Upper lobe of right lung (tissue), 1 donor: Measurements from ENCODE around the gene LPCAT3. TPM values are rescaled to one million over a fixed set of nuclear protein-coding genes. Genes with fewer than 3 reads are reported as not detected.
A peak's percentile ranks its signal among the peaks of the same experiment; 100 is the strongest.

Experiments used
- ATAC-seq: fragments of 200-7000 bp; cut with Tn5 transposase; one replicate; pipeline ENCODE4 v1.9.1; 2020; ENCODE audit warnings: mild to moderate bottlenecking, moderate library complexity
- DNase-seq: peaks from one replicate; pipeline ENCODE4 v3.0.0-alpha.2; 2020
- H3K27ac ChIP-seq: fragments of 200-600 bp; one replicate; pipeline ENCODE4 v1.8.0; 2022
- H3K27me3 ChIP-seq: fragments of 200-600 bp; one replicate; pipeline ENCODE4 v1.8.0; 2022; ENCODE audit warnings: mild to moderate bottlenecking
- H3K36me3 ChIP-seq: fragments of 200-600 bp; one replicate; pipeline ENCODE4 v1.8.0; 2022
- H3K4me1 ChIP-seq: fragments of 200-600 bp; one replicate; pipeline ENCODE4 v1.8.0; 2022
- H3K4me3 ChIP-seq: fragments of 200-600 bp; one replicate; pipeline ENCODE4 v1.8.0; 2022; ENCODE audit warnings: mild to moderate bottlenecking
- H3K9me3 ChIP-seq: fragments of 200-600 bp; one replicate; pipeline ENCODE4 v1.8.0; 2022
- CTCF ChIP-seq: fragments of 200-600 bp; IDR thresholded peaks from one replicate; pipeline ENCODE4 v1.8.0; 2022; ENCODE audit warnings: antibody characterized with exemption
- intact Hi-C: fragments of 100-400 bp; cut with DNase I; formaldehyde crosslinking; loops from one replicate; pipeline ENCODE4 v1.11.0; 2022
- total RNA-seq: library from RNA; stranded (reverse); fragmentation: NEBNext Ultra II Directional; extraction: Animal tissue kit (Norgen Biotek cat#: 25700); gene quantifications from one replicate; pipeline ENCODE4 v1.2.1, GENCODE V29; 2021
- donor health status: DM: no; HTN: yes; CAD: no; lungs with severe emphysema.

LPCAT3 gene
- total RNA-seq, 1 donor from 2014 or later, result 70.5 TPM

- no peak overlapping the region for H3K4me3 ChIP-seq
- intact Hi-C loops, result no loop called here
- H3K36me3 ChIP-seq, result peaks cover 82% of the 10 kb centered on the region
These were observed 38.8 kb downstream of the LPCAT3 start for GRCh38 chr12:6979453-6979852.

GRCh38 chr12:6979021-6979420 lies 39.3 kb downstream of the LPCAT3 start:
- no peak for TF ChIP-seq CTCF
- peak; percentile 49 for ATAC-seq

More at GRCh38 chr12:6979453-6979852, 38.8 kb downstream of the LPCAT3 start:
- no peaks in the 10 kb centered on the region for H3K9me3 ChIP-seq
- H3K4me1 ChIP-seq, result peaks cover 12% of the 10 kb centered on the region
- no peaks in the 10 kb centered on the region for H3K27me3 ChIP-seq
- no peak for TF ChIP-seq CTCF
- DNase-seq (no peak), ATAC-seq (no peak)
- peak overlapping the region; percentile 55 for H3K27ac ChIP-seq

GRCh38 chr12:6978611-6979011 lies 39.7 kb downstream of the LPCAT3 start:
- Histone ChIP-seq H3K27me3 (no peaks in the 10 kb centered on the region), H3K9me3 (no peaks in the 10 kb centered on the region), H3K4me3 (no peak overlapping the region), H3K4me1 (peaks cover 12% of the 10 kb centered on the region), H3K36me3 (peaks cover 90% of the 10 kb centered on the region), H3K27ac (peak overlapping the region; percentile 55)
- intact Hi-C loops, result no loop called here
- peak; percentile 86 for ATAC-seq
- no peak for TF ChIP-seq CTCF
- DNase-seq, result no peak

More at GRCh38 chr12:6979021-6979420, 39.3 kb downstream of the LPCAT3 start:
- intact Hi-C loops, result no loop called here
- no peak overlapping the region for H3K4me3 ChIP-seq
- H3K9me3 ChIP-seq, result no peaks in the 10 kb centered on the region
- H3K4me1 ChIP-seq, result peaks cover 12% of the 10 kb centered on the region
- H3K27me3 ChIP-seq, result no peaks in the 10 kb centered on the region
- DNase-seq, result no peak
- H3K36me3 ChIP-seq, result peaks cover 86% of the 10 kb centered on the region
- H3K27ac ChIP-seq, result peak overlapping the region; percentile 55

GRCh38 chr12:6978188-6978587 lies 40.1 kb downstream of the LPCAT3 start:
- DNase-seq (no peak), ATAC-seq (no peak)
- H3K9me3 ChIP-seq, result no peaks in the 10 kb centered on the region
- TF ChIP-seq CTCF, result no peak
- H3K4me3 ChIP-seq, result no peak overlapping the region
- H3K4me1 ChIP-seq, result peaks cover 12% of the 10 kb centered on the region
- no peaks in the 10 kb centered on the region for H3K27me3 ChIP-seq
- intact Hi-C loops, result no loop called here
- H3K36me3 ChIP-seq, result peaks cover 87% of the 10 kb centered on the region
- peak overlapping the region; percentile 51 for H3K27ac ChIP-seq

GRCh38 chr12:6977653-6978052 lies 40.6 kb downstream of the LPCAT3 start:
- H3K9me3 ChIP-seq, result no peaks in the 10 kb centered on the region
- intact Hi-C loops, result no loop called here
- no peak overlapping the region for H3K4me3 ChIP-seq
- peak overlapping the region; percentile 51 for H3K27ac ChIP-seq
- DNase-seq (no peak), ATAC-seq (no peak)
- no peaks in the 10 kb centered on the region for H3K27me3 ChIP-seq
- peaks cover 12% of the 10 kb centered on the region for H3K4me1 ChIP-seq
- TF ChIP-seq CTCF, result no peak
- peaks cover 82% of the 10 kb centered on the region for H3K36me3 ChIP-seq
